Measurements from ENCODE around the gene YPEL2.

Gene YPEL2

GRCh38 chr17:59371416-59372100 lies 40.1 kb downstream of the YPEL2 start:
- TF ChIP-seq POLR2AphosphoS5 (IDR thresholded peaks at IDR 0.05; ENCODE audit: low read depth, low read length) (no peak), FOXP2 (optimal IDR thresholded peaks at IDR 0.05; ENCODE audit: borderline replicate concordance, extremely low read depth, extremely low read length, insufficient read depth) (no peak), SIN3A (IDR thresholded peaks at IDR 0.05; ENCODE audit: borderline replicate concordance, insufficient read depth, low read length) (no peak), TAF1 (IDR thresholded peaks at IDR 0.05; ENCODE audit: borderline replicate concordance, insufficient read depth, low read length) (no peak), REST (IDR thresholded peaks at IDR 0.05; ENCODE audit: insufficient read depth in 1 of 2, low read depth in 2 of 2, low read length in 2 of 2) (no peak)

- TF ChIP-seq SIN3A (IDR thresholded peaks at IDR 0.05; ENCODE audit: borderline replicate concordance, insufficient read depth, low read length): no peak
These were observed 40.8 kb downstream of the YPEL2 start for GRCh38 chr17:59372138-59372751.

- TF ChIP-seq SIN3A (IDR thresholded peaks at IDR 0.05; ENCODE audit: borderline replicate concordance, insufficient read depth, low read length) (no peak), POLR2AphosphoS5 (IDR thresholded peaks at IDR 0.05; ENCODE audit: low read depth, low read length) (no peak), REST (IDR thresholded peaks at IDR 0.05; ENCODE audit: insufficient read depth in 1 of 2, low read depth in 2 of 2, low read length in 2 of 2) (no peak), FOXP2 (optimal IDR thresholded peaks at IDR 0.05; ENCODE audit: borderline replicate concordance, extremely low read depth, extremely low read length, insufficient read depth) (no peak), TAF1 (IDR thresholded peaks at IDR 0.05; ENCODE audit: borderline replicate concordance, insufficient read depth, low read length) (no peak)
These were observed 42.5 kb downstream of the YPEL2 start for GRCh38 chr17:59373882-59374495.

GRCh38 chr17:59374612-59375011 lies 43.2 kb downstream of the YPEL2 start:
- TF ChIP-seq REST (IDR thresholded peaks at IDR 0.05; ENCODE audit: insufficient read depth in 1 of 2, low read depth in 2 of 2, low read length in 2 of 2): no peak
- TF ChIP-seq POLR2AphosphoS5 (IDR thresholded peaks at IDR 0.05; ENCODE audit: low read depth, low read length): no peak
- TF ChIP-seq SIN3A (IDR thresholded peaks at IDR 0.05; ENCODE audit: borderline replicate concordance, insufficient read depth, low read length): no peak
- TF ChIP-seq FOXP2 (optimal IDR thresholded peaks at IDR 0.05; ENCODE audit: borderline replicate concordance, extremely low read depth, extremely low read length, insufficient read depth): no peak
- TF ChIP-seq TAF1 (IDR thresholded peaks at IDR 0.05; ENCODE audit: borderline replicate concordance, insufficient read depth, low read length): no peak

GRCh38 chr17:59375857-59376256 lies 44.4 kb downstream of the YPEL2 start:
- TF ChIP-seq POLR2AphosphoS5 (IDR thresholded peaks at IDR 0.05; ENCODE audit: low read depth, low read length): no peak
- TF ChIP-seq REST (IDR thresholded peaks at IDR 0.05; ENCODE audit: insufficient read depth in 1 of 2, low read depth in 2 of 2, low read length in 2 of 2): no peak

Measured in PFSK-1 (cell line).